Mesothelial cell of epicardium (in vitro differentiated cells): Measurements from ENCODE around the gene ISG15. TPM values are rescaled to one million over a fixed set of nuclear protein-coding genes. Genes with fewer than 3 reads are reported as not detected.

Experiments
- DNase-seq, 2 experiments: peaks; one replicate each; pipeline ENCODE4 v3.0.0; 2021; ENCODE audit warnings: low spot score in 2 of 2; ENCODE audit not compliant: unreplicated experiment in 2 of 2
- H3K27ac Mint-ChIP-seq: 2 replicates; pipeline ENCODE4 v1.8.0; 2021; ENCODE audit warnings: mixed read lengths
- H3K27me3 Mint-ChIP-seq: 2 replicates; pipeline ENCODE4 v1.8.0; 2021; ENCODE audit warnings: low read depth, mixed read lengths
- H3K36me3 Mint-ChIP-seq: 2 replicates; pipeline ENCODE4 v1.8.0; 2021; ENCODE audit warnings: mixed read lengths
- H3K4me1 Mint-ChIP-seq: 2 replicates; pipeline ENCODE4 v1.8.0; 2021; ENCODE audit warnings: mixed read lengths
- H3K4me3 Mint-ChIP-seq: 2 replicates; pipeline ENCODE4 v1.8.0; 2021; ENCODE audit warnings: mild to moderate bottlenecking, moderate library complexity, mixed read lengths
- H3K9me3 Mint-ChIP-seq: 2 replicates; pipeline ENCODE4 v1.8.0; 2021; ENCODE audit warnings: mixed read lengths
- CTCF ChIP-seq: fragments of 200-600 bp; sonication (generic); IDR thresholded peaks from one replicate; pipeline ENCODE4 v1.5.0; 2021; ENCODE audit warnings: antibody characterized with exemption; ENCODE audit not compliant: unreplicated experiment
- total RNA-seq: library from RNA; stranded (reverse); gene quantifications from 3 replicates; pipeline ENCODE4 v1.2.1, GENCODE V29; 2021

The ISG15 gene
- total RNA-seq, 1 donor from 2014 or later = 139 TPM

- peaks cover 9% of the 10 kb centered on the region for H3K4me1 Mint-ChIP-seq
- H3K36me3 Mint-ChIP-seq = peaks cover 5% of the 10 kb centered on the region
- peaks cover 68% of the 10 kb centered on the region for H3K27me3 Mint-ChIP-seq
- H3K4me3 Mint-ChIP-seq = peak overlapping the region; percentile 37
- H3K9me3 Mint-ChIP-seq = no peaks in the 10 kb centered on the region
- no peak overlapping the region for H3K27ac Mint-ChIP-seq
- TF ChIP-seq CTCF = no peak
- no peak for DNase-seq
These were observed 47.1 kb downstream of the ISG15 start for GRCh38 chr1:1060281-1061000.

GRCh38 chr1:1061682-1062345 is 48.5 kb downstream of the ISG15 start:
- Mint-ChIP-seq H3K4me3 (no peak overlapping the region), H3K27me3 (peaks cover 65% of the 10 kb centered on the region), H3K36me3 (no peaks in the 10 kb centered on the region), H3K27ac (no peak overlapping the region), H3K4me1 (peaks cover 9% of the 10 kb centered on the region), H3K9me3 (no peaks in the 10 kb centered on the region)
- no peak for DNase-seq
- no peak for TF ChIP-seq CTCF

GRCh38 chr1:1062348-1063163 is 49.3 kb downstream of the ISG15 start:
- TF ChIP-seq CTCF = no peak
- H3K4me1 Mint-ChIP-seq = peaks cover 9% of the 10 kb centered on the region
- no peak overlapping the region for H3K4me3 Mint-ChIP-seq
- no peaks in the 10 kb centered on the region for H3K9me3 Mint-ChIP-seq
- H3K27me3 Mint-ChIP-seq = peaks cover 58% of the 10 kb centered on the region
- no peaks in the 10 kb centered on the region for H3K36me3 Mint-ChIP-seq
- no peak overlapping the region for H3K27ac Mint-ChIP-seq
- no peak for DNase-seq

- H3K27ac Mint-ChIP-seq = no peak overlapping the region
- TF ChIP-seq CTCF = no peak
These were observed 50.1 kb downstream of the ISG15 start for GRCh38 chr1:1063261-1063944.

More at GRCh38 chr1:1063261-1063944, 50.1 kb downstream of the ISG15 start:
- Mint-ChIP-seq H3K27me3 (peaks cover 54% of the 10 kb centered on the region), H3K36me3 (no peaks in the 10 kb centered on the region), H3K4me3 (no peak overlapping the region), H3K9me3 (no peaks in the 10 kb centered on the region), H3K4me1 (peaks cover 6% of the 10 kb centered on the region)
- DNase-seq = no peak

Other genes starting within 250 kb of the ISG15 start
- 303 to 325 TPM (median 313 TPM) in 3 replicates for gene SAMD11, start 89.6 kb upstream of the ISG15 start, total RNA-seq
- gene NOC2L, start 54.2 kb upstream of the ISG15 start, total RNA-seq = 69.3 to 73.1 TPM (median 69.8 TPM) in 3 replicates
- gene KLHL17, start 52.9 kb upstream of the ISG15 start, total RNA-seq = 44.7 to 49.8 TPM (median 47.0 TPM) in 3 replicates
- 33.6 to 36.0 TPM (median 34.4 TPM) in 3 replicates for gene PLEKHN1, start 47.0 kb upstream of the ISG15 start, total RNA-seq
- gene PERM1, start 31.4 kb upstream of the ISG15 start, total RNA-seq = 1.6 to 2.8 TPM (median 2.7 TPM) in 3 replicates
- gene HES4, start 13.4 kb upstream of the ISG15 start, total RNA-seq = 87.7 to 92.1 TPM (median 92.0 TPM) in 3 replicates
- 502 to 532 TPM (median 514 TPM) in 3 replicates for gene AGRN, start 6.6 kb downstream of the ISG15 start, total RNA-seq
- 0.27 to 0.57 TPM (median 0.40 TPM) in 3 replicates for gene RNF223, start 60.8 kb downstream of the ISG15 start, total RNA-seq
- gene C1orf159, start 102.6 kb downstream of the ISG15 start, total RNA-seq = 28.4 to 32.8 TPM (median 31.8 TPM) in 3 replicates
- gene TTLL10, start 160.4 kb downstream of the ISG15 start, total RNA-seq = 0.32 to 0.47 TPM in 2 of 3 replicates, not detected in the other
- 0.51 to 1.2 TPM (median 0.93 TPM) in 3 replicates for gene TNFRSF18, start 193.1 kb downstream of the ISG15 start, total RNA-seq
- 0.18 to 0.34 TPM (median 0.29 TPM) in 3 replicates for gene TNFRSF4, start 200.7 kb downstream of the ISG15 start, total RNA-seq
- 103 to 110 TPM (median 108 TPM) in 3 replicates for gene SDF4, start 218.5 kb downstream of the ISG15 start, total RNA-seq
- gene B3GALT6, start 218.7 kb downstream of the ISG15 start, total RNA-seq = 32.1 to 34.1 TPM (median 33.4 TPM) in 3 replicates
- 10.2 to 12.2 TPM (median 10.4 TPM) in 3 replicates for gene C1QTNF12, start 233.2 kb downstream of the ISG15 start, total RNA-seq